A673 (cell line): ENCODE results near the gene XPNPEP3.

Source experiments
- CTCF ChIP-seq: fragments of 300-800, 200-600 bp; sonication (generic); conservative IDR thresholded peaks from 2 replicates; pipeline ENCODE4 v1.5.1; 2017; ENCODE audit warnings: low read depth, mild to moderate bottlenecking, antibody characterized with exemption, low read length, moderate library complexity, mixed read lengths
- EZH2 ChIP-seq: fragments of 200-600 bp; sonication (generic); IDR thresholded peaks from 2 replicates; pipeline ENCODE4 v1.6.1; 2017; ENCODE audit warnings: borderline replicate concordance, low read depth, mild to moderate bottlenecking, mixed read lengths, antibody characterized with exemption, low read length; ENCODE audit not compliant: poor library complexity, severe bottlenecking

GRCh38 chr22:40813912-40814315, 43.0 kb upstream of the XPNPEP3 start:
- TF ChIP-seq EZH2 (no peak), CTCF (no peak)
